HTERT RPE-1 (cell line): ENCODE measurements around the gene RNF126.
"Not testable (repeated sequence)": the region's sequence is repeated elsewhere in the genome, so short reads cannot be mapped to it uniquely, and the experiment has no call there.

ENCODE experiments used
- in situ Hi-C: fragments of 300-500 bp; cut with MboI; formaldehyde crosslinking; loops from 4 replicates; pipeline ENCODE4 v1.14.3; 2020; ENCODE audit warnings: low sequenced_read_pairs

Gene RNF126

DNA sequence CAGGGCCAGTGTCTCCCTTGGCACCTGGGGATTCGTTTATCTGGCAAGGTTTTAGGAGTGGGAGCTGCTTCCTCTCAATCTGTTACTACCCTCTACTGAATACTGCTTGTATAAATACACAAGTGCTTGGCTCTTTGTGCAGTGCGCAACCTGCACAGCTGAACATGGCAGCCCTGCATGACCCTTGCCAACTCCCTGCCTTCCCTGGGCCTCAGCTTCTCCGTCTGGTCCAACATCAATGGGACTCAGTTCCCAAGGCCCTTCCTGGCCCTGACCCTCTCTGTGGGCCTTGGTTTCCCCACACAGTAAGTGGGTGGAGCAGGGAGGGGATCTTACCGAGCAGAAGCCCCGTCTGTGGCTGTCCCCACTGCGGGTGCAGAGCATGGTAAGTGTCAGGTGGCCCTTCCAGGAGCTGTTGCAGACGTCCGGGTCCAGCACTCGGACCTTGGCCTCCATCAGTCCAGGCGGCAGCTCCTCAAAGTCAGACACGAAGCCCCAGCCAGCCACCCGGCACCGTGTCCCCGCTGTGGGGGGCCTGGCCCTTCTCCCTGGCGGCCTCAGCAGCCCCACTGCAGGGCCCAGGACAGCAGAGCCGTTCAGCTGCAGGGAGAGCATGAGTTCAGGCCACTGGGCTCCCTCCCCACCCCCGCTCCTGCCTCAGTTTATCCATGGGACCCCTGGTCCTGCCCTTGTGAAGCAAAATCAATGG is 23.7 kb upstream of the RNF126 start:
- in situ Hi-C loops: no loop called here

DNA sequence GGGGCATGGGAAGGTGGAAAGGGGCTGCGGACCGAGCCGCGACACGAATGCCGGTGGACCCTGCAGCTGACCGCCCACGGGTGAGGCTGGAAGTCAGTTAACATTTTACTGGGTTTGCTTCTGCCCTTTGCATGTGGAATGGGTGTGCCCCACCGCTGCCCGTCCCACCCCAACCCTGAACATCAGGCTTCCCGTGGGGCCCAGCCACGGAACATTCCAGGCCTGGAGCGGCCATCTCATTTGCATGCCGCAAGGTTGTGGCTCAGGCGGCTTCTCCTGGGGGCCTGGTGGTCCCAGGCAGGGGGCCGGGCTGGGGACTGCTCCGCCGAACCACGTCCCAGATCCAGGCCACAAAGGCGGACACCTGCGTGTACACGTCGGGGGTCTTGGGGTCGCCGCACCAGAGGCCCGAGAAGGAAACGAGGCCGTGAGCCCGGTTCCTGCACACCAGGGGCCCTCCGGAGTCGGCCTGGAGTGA is 22.5 kb upstream of the RNF126 start:
- in situ Hi-C loops: no loop called here

DNA sequence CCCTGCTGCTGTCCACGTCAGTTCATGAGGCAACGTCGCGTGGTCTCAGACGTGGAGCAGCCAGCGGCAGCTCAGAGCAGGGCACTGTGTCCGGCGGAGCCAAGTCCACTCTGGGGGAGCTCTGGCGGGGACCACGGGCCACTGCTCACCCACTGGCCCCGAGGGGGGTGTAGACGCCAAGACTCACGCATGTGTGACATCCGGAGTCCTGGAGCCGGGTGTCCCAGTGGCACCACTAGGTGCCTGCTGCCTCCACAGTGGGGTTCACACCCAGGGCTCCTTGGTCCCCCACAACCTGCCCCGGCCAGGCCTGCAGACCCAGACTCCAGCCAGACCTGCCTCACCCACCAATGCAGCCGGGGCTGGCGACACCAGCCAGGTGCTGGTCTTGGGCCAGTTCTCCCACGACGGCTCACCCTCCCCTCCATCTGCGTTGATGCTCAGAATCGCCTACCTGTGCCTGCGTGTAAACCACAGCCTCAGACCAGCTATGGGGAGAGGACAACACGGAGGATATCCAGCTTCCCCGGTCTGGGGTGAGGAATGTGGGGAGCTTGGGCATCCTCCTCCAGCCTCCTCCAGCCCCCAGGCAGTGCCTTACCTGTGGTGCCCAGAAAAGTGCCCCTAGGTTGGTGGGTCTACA is 19.8 kb upstream of the RNF126 start:
- in situ Hi-C loops: no loop called here

DNA sequence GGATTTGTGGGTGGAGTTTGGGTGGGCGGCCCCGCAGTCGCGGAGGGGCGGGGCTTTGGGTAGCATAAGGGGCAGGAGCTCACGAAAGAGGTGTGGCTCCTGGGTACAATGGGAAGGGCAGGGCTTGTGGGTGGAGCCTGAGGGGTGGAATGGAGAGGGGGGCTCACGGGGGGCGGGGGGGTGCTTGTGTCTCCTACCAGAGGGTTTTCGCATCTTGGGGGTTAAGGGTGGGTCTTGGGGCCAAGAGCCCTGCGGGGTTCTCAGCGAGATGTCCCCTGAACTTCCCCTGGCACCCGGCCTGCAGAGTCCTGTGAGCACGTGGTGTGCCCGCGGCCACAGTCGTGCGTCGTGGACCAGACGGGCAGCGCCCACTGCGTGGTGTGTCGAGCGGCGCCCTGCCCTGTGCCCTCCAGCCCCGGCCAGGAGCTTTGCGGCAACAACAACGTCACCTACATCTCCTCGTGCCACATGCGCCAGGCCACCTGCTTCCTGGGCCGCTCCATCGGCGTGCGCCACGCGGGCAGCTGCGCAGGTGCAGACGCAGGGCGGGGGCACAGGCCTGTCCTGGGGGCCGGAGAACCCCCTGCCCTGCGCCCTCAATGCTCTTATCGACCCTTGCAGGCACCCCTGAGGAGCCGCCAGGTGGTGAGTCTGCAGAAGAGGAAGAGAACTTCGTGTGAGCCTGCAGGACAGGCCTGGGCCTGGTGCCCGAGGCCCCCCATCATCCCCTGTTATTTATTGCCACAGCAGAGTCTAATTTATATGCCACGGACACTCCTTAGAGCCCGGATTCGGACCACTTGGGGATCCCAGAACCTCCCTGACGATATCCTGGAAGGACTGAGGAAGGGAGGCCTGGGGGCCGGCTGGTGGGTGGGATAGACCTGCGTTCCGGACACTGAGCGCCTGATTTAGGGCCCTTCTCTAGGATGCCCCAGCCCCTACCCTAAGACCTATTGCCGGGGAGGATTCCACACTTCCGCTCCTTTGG is 18.3 kb upstream of the RNF126 start:
- in situ Hi-C loops: no loop called here

- in situ Hi-C loops: no loop called here
Measured at GRCh38 chr19:680287-681028, 17.4 kb upstream of the RNF126 start.

DNA sequence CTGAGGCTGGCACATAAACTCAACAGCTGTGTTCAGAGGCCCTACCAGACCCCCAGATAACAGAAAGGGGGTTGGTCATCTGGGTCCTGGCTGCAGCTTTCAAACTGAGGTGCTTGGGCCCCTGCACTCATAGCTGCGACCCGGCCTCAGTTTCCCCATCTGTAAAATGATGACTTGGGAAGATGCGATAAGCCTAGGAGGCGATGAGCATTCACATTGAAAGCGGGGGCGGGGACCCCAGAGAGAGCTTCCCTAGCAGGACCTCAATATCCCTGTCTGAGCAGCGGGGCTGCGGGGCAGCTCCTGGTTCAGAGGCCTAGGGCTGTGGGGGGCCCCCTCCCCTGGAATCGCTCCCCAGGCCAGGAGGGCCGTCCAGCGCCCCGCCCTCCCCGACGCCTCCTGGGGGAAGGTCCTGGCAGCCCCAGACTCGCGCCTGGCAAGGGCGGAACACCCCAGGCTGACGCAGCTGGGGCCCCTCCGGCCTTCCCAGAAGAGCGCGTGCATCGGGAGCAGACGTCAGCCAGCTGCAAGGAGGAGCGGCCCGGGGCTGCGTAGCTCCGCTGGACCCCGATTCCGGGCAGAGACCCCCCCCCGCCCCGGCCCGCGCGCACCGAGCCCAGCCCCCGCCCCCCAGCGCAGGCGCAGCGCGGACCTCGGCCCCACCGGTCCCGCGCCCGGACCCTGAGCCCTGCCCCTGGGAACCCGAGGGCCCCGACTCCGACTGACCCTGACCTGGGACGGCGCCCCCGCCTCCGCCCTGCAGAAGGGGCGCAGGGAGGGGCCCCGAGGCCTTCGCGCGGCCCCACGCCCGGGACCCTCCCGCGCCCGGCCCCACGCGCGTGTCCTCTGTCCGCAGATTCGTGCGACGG is 16.6 kb upstream of the RNF126 start:
- in situ Hi-C loops: no loop called here

DNA sequence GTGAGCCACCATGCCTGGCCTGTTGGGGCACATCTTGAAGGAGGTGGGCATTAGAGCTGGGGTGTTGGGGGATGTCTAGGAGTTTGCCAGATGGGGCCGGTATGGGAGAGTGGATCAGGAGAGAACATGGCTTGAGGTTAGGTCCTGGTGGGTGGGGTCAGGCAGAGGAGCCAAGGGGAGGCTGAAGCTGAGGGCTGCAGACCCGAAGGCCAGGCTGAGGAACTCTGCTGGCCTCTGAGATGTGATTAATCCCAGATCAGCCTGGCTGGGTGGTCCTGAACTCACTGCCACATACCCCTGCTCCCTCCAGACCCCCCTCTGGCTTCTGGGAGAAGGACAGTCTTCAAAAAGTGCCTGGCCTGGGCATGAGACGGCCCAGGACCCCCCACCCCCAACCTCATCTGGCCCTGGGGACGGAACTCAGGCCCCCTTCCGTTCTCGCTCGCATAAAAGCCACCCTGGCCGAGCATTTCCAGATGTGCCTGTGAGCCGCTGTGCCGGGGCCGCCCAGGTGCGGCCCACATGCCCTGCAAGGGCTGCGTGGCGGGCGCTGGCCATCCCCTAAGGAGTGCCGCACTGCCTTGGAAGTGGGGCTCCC is 15.9 kb upstream of the RNF126 start:
- in situ Hi-C loops: no loop called here

DNA sequence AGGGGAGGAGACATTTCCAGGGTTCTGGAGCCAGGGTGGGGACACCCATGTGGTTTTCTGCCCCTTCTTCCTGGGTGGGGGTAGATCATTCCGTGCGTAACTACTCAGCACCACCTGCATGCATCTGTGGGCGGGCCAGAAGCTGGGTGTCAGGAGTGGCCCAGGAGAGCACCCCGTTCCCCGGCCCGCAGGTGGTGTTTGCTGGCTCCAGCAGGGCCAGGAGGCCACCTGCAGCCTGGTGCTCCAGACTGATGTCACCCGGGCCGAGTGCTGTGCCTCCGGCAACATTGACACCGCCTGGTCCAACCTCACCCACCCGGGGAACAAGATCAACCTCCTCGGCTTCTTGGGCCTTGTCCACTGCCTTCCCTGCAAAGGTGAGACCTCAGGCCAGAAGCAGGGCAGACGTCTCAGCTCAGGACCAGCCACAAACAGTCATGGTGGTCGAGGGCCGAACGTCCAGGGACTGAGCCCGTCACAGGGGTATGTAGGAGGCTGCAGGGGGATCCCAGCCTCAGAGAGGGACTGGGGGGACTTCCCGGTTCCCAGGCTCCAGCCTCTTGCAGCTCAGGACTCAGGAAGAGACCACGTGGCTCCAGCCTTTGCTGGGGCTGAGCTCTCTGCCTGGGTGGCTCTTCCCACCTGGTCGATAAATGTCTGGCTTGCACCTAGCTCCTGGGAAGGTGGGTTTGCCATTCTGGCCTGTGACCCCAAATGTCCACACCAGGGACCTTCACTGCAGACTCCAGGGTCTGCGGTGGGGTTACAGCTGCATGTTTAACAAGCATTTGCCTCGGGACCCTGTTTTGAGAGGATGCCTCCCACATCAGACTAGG is 14.8 kb upstream of the RNF126 start:
- in situ Hi-C loops: no loop called here

DNA sequence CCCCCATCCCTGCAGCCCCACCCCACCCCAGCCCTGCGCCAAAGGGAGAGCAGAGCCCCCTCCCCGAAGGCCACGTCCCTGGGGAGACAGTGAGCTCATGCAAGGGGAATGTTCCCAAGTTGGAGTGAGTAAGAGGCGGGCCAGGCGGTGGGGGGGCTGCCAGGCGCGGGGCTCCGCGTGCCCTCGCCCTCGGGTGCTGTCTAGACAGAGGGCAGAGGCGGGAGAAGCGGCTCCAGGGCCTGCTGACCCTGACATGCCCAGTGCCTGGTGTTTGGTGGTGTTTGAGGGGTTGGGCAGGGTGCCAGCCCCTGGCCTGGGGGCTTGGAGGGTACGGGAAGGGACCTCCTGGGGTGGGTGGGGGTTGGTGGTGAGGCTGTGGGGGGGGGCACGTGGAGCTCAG is 14.2 kb upstream of the RNF126 start:
- in situ Hi-C loops: no loop called here

DNA sequence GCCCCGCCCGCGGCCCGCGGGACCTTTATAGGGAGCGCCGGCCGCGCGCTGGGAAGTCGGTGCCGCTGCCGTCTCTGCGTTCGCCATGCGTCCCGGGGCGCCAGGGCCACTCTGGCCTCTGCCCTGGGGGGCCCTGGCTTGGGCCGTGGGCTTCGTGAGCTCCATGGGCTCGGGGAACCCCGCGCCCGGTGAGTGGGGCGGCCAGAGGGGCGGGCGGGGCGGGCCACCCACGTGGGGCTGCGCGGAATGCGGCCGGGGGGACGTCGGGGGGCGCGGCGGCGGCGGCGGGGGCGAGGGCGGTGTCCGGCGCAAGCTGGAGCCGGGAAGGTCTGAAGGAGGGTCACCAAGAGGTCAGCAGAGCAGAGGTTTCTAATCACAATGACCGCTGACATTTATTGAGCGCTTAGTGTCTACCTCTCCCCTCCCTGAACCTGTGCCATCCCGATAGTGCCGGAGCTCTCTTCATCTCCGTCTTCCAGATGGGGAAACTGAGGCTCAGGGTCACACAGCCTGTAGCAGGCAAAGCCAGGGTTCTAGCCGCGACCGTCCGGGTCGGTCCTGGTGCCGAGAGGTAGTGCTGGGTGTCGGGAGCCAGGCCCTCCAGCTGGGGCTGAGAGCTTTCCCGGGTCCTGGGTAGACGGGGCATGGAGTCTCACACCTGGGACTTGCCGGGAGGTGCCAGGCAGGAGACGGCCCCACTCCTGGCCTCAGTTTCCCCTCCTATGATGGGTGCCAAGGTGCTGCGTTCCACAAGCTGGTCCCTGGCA is 13.5 kb upstream of the RNF126 start, which contains the start of gene FSTL3:
TSS of gene FSTL3 (plus strand) at position 54 of the 767 bp plus-strand sequence. CDS start at position 86, 32 bp downstream.
- in situ Hi-C loops: no loop called here

DNA sequence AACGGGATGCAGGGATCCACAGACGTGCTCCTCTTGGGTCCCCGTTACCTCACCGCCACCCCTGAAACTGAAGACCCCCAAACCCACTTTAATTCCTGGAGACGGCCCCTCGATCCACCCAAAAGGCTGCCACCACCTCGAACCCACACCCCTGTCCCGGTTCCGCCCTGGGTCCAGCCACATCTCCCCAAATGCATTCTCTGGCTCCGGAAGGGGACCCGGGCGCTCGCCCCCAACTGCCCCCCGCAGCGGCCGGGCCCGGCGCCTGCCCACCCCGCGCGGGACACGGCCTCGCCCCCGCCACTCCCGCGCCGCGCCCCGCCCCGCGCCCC is 13.0 kb upstream of the RNF126 start:
- in situ Hi-C loops: no loop called here

GRCh38 chr19:674282-675151 is 11.5 kb upstream of the RNF126 start:
- in situ Hi-C loops: no loop called here

GRCh38 chr19:670609-671075 is 7.6 kb upstream of the RNF126 start:
- in situ Hi-C loops: no loop called here

DNA sequence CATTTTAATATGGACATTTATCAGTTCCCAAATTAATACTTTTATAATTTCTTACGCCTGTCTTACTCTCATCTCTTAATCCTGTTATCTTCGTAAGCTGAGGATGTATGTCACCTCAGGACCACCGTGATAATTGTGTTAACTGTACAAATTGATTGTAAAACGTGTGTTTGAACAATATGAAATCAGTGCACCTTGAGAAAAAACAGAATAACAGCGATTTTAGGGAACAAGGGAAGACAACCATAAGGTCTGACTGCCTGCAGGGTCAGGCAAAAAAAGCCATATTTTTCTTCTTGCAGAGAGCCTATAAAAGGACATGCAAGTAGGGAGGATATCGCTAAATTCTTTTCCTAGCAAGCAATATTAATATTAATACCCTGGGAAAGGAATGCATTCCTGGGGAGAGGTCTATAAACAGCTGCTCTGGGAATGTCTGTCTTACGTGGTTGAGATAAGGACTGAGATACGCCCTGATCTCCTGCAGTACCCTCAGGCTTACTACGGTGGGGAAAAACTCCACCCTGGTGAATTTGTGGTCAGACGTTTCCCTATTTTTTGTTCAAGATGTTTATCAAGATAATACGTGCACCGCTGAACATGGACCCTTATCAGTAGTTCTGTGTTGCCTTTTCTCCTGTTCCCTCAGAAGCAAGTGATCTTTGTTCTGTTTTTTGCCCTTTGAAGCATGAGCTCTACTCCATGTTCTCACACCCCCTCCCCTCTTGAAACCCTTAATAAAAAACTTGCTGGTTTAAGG is 5.8 kb upstream of the RNF126 start:
- in situ Hi-C loops: not testable (repeated sequence)

GRCh38 chr19:666985-667573 is 4.1 kb upstream of the RNF126 start:
- in situ Hi-C loops: not testable (repeated sequence)
